HG03108 (cell line): ENCODE data around the gene OR10G8.
"Not testable (repeated sequence)": the region's sequence is repeated elsewhere in the genome, so short reads cannot be mapped to it uniquely, and the experiment has no call there.

Experiments used
- ATAC-seq: cut with Tn5 transposase; IDR thresholded peaks from one replicate; pipeline ENCODE4 v1.9.1; 2021; ENCODE audit warnings: moderate library complexity; ENCODE audit not compliant: unreplicated experiment

OR10G8 gene

DNA sequence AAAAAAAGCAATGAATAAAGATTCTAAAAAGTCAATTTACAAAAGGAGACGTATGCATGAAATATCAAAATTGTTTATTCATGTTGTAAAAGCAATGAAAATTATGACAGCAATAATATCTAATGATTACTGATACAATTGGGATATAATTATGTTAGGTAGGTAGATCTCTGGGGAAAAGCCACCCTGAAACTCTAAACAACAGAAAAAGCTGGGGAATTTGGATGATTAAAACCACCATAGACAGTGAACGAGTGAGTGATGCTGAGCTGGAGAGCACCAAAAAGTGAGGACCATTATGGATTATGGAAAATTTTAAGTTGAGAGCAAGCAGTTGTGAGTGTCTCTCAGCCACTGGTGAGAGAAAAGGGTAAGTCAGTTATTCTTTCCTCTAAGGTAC lies at the start of gene OR10G8:
TSS of gene OR10G8 (plus strand) at position 301 of the 400 bp plus-strand sequence. CDS start 2,825 bp downstream, outside the sequence.
- ATAC-seq = no peak

- ATAC-seq = no peak
These were observed 48.8 kb upstream of the OR10G8 start, which contains the start of gene OR10S1 for GRCh38 chr11:123977731-123978347. Gene OR10S1 (minus strand): TSS chr11:123977781. CDS start chr11:123977664, 117 bp downstream.

GRCh38 chr11:123979311-123979710 lies 47.3 kb upstream of the OR10G8 start:
- ATAC-seq = no peak

- ATAC-seq = no peak
These were observed 31.5 kb upstream of the OR10G8 start, which contains the start of gene OR10G6 for GRCh38 chr11:123995119-123995518. Gene OR10G6 (minus strand): TSS chr11:123995161. CDS start chr11:123995161, 0 bp downstream.

DNA sequence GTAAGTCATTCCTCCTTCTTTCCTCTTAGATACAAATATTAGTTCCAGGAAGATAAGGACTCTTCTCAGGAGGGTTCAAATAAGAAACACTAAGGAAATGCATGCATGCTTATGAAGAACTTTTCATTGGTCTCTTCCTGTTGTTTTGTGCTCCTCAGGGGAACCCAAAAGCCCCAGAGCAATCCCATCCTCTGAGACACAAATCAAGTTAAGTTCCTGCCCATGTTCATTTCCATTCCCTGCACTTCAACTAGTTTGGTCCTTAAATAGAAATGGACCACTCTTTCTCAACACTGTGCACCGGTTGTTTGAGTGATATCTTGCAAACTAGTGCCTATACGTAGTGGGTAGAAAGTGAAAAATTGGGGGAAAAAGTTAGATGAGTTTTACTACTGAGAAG lies 13.9 kb upstream of the OR10G8 start, which contains the start of gene OR10G4:
TSS of gene OR10G4 (plus strand) at position 301 of the 400 bp plus-strand sequence. CDS start 2,578 bp downstream, outside the sequence.
- ATAC-seq = no peak

DNA sequence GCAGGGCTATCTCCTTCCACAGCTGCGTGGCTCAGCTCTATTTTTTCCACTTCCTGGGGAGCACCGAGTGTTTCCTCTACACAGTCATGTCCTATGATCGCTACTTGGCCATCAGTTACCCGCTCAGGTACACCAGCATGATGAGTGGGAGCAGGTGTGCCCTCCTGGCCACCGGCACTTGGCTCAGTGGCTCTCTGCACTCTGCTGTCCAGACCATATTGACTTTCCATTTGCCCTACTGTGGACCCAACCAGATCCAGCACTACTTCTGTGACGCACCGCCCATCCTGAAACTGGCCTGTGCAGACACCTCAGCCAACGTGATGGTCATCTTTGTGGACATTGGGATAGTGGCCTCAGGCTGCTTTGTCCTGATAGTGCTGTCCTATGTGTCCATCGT lies 10.8 kb upstream of the OR10G8 start:
- not testable (repeated sequence) for ATAC-seq

DNA sequence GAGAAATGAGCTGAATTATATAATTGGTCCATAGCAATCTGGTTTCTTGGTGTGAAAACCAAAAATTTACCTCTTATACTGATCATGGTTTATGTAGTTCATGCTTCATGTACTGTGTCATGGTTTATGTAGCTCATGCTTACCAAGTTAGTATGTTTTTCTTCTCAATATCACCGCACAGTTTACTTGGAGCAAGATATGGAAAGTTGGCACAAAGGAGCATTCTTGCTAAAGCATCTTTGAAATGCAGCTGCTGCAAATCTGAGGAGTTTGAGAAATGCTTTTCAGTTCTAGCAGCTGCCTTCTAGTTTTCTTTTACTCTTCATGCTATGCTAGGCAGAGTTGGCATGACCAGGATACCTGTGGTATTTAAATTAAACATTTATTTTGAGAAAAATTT lies 10.1 kb downstream of the OR10G8 start:
- ATAC-seq = no peak

DNA sequence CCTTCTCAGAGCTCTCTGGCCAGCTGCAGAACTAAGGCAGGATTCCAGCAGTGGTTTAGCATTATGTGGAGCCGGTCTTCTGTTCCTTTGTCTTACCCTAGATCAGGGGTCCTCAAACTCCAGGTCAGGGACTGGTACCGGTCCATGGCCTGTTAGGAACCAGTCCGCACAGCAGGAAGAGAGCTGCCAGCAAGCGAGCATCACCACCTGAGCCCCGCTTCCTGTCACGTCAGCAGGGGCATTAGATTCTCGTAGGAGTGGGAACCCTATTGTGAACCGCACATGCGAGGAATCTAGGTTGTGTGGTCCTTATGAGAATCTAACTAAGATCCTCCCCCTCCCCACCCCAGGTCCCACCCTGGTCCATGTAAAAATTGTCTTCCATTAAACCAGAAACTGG lies 13.0 kb downstream of the OR10G8 start:
- no peak for ATAC-seq

DNA sequence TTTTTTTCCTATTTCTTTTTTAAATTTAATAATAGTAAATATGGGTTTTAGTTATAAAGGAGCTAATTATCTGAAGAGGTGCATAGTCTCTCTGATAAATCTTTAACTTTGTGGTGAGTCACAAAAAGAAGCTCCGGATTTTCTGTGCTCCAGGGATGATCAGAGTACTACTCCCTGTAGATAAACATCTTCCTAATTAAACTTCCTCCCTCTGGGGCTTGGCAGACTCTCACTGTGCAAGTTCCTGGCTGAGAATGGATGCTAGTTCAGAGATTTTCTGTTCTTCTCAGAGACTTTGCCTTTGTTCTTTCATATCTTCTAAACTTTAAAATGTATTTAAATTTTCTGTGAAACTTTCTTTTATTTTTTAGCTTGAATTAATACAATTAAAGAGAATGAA lies 14.7 kb downstream of the OR10G8 start, which contains the start of gene OR10G7:
TSS of gene OR10G7 (minus strand) at position 72 of the 400 bp plus-strand sequence. CDS start 2,324 bp downstream, outside the sequence.
- no peak for ATAC-seq

DNA sequence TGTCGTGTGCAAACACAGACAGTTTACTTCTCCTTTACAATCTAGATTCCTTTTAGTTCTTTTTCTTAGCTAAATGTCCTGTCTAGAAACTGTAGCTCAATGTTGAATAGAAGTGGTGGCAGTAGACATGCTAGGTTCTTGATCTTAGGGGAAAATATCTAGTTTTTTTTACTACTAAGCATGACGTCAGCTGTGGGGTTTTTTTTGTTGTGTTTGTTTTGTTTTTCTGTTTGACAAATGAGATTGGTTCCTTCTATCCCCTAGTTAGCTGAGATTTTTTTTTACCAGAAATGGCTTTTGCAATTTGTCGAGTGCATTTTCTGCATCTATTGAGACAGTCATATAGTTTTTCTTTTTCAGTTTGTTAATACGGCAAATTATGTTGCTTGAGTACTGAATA lies 16.8 kb downstream of the OR10G8 start:
- no peak for ATAC-seq

DNA sequence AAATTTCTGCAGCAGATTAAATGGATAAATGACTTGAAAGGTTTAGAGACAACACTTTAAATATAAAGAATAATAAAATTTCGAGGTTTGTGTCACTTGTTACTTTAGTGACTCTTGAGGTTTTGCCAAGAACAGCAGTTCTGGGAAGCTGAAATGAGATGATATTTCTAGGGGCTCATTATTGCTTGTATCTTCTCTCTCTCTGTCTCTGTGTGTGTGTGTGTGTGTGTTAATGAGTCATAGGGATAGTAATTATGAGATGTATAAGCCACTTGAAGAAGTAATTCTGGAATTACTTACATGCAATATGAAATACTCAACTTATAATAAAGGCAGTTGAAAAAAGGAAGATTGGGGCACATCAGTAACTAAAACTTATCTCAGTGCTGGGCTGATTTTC lies 24.1 kb downstream of the OR10G8 start:
- no peak for ATAC-seq

DNA sequence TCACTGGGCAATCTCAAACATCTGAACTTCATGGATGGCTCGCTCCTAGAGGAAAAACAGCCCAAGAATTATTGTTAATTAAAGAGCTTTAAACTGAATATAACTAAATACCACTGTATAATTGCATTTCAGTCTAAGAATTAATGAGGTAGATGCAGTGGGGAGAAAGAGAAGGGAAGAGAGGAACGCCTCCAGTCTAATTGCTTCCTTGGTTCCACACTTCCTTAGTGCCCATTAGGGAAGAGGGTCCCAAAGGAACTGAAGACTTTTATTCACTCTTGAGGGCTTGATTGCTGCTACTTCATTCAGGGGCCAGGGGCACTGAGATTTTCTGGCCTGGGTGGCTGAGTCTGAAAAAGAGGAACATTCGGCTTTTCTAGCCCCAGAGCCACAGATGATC lies 26.4 kb downstream of the OR10G8 start:
- ATAC-seq = no peak

GRCh38 chr11:124068601-124069110 lies 42.1 kb downstream of the OR10G8 start:
- ATAC-seq = no peak

DNA sequence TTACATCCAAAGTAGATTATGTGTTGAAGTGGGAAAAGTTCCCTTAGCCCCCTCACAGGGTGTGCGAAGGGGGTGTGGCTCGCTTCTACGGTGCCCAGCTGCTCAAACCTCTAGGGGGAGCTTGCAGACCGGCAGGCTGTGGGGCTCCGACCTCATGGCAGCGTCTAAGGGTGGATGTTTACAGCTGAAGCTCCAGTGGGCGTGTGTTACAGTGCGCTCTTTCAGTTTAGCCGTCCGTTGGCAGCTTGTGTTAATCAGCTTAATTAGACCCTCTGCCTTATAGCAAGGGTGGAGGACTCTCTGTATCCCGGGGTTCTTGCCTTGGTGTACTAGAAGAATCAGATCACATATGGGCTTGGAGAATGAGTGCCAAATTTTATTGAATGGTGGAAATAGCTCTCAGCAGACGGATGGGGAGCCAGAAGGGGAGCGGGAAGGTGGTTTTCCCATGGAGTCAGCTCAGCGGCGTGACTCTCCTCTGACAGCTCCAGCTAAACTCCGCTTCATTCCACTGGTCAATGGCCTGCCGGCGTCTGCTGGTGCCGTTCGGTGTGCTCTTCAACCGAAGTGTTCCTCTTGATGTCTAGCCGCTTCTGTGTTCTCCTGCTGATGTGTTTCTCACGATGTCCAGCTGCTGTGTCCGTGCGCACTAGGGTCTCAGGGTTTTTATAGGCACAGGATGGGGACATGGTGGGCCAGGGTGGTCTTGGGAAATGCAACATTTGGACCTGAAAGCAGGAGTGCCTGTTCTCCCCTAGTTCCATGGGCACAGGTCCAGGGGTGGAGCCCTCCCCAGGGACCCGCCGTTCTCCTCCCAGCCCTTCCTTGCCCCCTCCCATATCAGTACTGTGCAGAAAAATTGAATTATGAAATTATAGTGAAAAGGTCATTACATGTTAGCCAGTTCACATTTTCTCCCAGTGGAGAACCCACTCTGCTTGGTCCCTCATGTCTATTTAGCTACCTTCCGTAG lies 43.1 kb downstream of the OR10G8 start:
- peak; percentile 87 for ATAC-seq

DNA sequence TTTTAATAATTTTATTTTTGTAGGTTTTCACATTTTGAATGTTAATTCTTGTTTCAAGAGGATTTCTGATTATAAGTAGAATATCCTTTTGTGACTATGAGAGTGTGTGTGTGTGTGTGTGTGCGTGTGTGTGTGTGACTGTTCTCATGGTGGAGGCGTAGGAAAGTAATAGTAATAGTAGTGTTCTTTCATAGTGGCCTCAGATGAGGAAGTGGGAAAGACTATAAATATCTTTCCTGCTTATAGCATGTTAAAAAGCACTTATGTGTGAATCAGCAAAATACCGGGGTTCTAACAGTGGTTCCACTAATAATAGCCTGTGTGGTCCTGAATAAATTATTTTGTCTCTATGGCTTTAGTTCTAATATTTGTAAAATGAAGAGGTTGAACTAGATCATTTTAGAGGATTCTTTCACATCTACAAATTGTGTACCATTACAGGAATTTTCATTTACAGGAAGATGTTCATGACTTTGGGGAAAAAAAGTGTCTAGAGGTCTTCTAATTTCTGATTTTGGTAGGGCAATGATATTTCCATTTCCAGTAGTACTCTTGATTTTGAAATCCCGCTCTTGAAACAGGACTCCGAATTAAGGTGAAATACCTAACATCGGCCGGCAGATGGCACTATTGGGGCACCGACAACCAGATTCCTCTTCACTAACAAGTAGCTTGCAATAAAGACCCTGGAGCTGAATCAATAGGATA lies 44.5 kb downstream of the OR10G8 start:
- ATAC-seq = peak; percentile 72

- ATAC-seq = no peak
These were observed 45.0 kb downstream of the OR10G8 start for GRCh38 chr11:124071623-124071948.

GRCh38 chr11:124072147-124072546 lies 45.5 kb downstream of the OR10G8 start:
- ATAC-seq = no peak

- ATAC-seq = no peak
These were observed 48.0 kb downstream of the OR10G8 start for GRCh38 chr11:124074554-124074953.

DNA sequence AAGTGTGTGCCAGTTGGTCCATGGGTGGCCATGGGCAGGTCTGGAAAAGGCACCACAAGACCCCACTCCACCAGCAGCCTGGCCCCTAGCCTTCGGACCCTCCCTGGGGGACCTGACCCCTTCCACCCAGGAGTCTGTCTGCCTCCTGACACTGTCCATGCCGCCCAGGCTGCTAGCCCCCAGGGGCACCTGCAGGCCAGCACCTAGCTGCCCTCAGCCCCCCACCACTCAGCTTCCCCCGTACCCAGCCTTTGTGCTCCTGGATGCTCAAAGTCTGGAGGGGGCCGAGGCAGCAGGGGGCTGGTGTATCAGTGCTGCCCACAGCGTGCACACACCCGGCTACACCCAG lies 48.9 kb downstream of the OR10G8 start:
- no peak for ATAC-seq

GRCh38 chr11:124075841-124076651 lies 49.4 kb downstream of the OR10G8 start:
- no peak for ATAC-seq
